CD4-positive, alpha-beta T cell treated with Interleukin-1 beta for 1 hour (primary cell): Measurements from ENCODE around the gene MME.
"Not testable (repeated sequence)": the region's sequence is repeated elsewhere in the genome, so short reads cannot be mapped to it uniquely, and the experiment has no call there.

Experiments
- DNase-seq, 2 donors: peaks; one replicate each; pipeline ENCODE4 v3.0.0-alpha.2; 2020 to 2022

Gene MME

DNA sequence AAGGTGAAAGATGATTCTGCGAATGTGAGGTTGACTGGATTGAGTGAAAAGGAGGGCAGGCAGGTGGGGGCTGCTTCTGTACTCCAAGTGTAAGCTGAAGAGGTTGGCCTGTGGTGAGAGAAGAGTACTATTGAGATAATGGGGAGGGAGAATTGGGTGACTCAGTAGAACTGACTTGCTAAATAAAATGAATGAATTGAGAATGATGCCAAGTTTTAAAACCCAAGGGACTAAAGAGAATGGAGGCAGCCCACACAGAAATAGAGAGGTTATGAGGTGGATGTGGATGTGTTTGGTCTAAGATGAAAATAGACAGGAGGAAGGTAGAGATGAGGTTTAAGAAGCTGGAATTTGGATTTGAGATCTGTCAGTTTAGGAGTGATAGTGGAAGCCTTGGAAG, 5.9 kb downstream of the MME start:
- no peak for DNase-seq

DNA sequence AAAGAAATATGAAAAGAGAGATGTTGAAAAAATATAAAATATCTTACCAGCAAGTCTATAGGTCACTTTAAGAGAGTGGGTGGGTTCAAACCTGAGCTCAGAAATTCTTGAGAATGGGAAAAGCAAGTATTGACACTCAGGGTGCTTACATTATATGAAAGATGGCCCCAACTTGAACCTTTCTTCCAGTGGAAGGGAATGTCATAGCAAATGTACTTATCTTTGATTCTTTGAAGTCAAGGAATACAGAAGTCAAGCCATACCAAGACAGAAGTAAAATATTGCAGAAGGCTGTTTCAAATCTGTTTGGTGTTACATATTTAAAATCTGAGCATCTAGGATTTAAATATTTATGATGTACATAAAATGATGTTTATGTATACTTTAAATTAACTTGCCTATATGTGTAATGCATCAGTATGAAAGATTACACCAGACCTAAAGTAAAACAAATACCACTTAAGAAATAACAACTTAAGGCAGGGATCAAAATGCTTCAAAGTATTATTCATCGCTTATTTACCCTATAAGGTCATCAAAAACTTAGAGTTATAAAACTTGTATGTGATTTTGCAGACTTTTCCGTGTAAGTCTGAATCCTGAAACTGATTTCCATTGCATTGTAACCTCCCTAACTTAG, 8.7 kb downstream of the MME start:
- DNase-seq = no peak

DNA sequence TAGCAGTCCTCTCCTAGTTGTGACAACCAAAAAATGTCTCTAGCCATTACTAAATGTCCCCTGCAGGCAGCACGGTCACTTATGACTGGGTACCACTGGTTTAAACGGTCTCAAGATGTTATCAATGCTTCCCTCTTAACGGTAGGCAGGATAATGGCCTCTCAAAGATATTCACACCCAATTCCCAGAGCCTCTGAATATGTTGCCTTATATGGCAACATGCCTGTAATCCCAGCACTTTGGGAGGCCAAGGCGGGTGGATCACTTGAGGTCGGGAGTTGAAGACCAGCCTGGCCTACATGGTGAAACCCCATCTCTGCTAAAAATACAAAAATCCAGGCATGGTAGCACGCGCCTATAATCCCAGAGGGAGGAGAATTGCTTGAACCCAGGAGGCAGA, 9.4 kb downstream of the MME start:
- DNase-seq = no peak

DNA sequence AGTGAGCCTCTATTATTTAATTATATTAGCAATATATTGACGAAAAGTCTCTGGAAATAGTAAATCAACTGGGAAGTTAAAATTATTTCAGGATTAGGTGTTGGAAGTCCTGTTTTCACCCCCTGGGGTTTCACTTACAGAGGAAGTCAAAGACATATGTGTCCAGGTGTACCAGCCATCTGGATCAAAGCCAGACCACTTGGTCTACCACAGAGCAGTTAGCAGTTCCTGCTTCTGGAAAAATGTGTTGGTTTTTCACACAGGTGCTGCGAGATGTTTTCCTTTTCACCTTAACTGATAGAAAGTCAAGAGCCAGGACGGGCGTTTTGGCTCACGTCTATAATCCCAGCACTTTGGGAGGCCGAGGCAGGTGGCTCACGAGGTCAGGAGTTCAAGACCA, 13.1 kb downstream of the MME start:
- no peak for DNase-seq

DNA sequence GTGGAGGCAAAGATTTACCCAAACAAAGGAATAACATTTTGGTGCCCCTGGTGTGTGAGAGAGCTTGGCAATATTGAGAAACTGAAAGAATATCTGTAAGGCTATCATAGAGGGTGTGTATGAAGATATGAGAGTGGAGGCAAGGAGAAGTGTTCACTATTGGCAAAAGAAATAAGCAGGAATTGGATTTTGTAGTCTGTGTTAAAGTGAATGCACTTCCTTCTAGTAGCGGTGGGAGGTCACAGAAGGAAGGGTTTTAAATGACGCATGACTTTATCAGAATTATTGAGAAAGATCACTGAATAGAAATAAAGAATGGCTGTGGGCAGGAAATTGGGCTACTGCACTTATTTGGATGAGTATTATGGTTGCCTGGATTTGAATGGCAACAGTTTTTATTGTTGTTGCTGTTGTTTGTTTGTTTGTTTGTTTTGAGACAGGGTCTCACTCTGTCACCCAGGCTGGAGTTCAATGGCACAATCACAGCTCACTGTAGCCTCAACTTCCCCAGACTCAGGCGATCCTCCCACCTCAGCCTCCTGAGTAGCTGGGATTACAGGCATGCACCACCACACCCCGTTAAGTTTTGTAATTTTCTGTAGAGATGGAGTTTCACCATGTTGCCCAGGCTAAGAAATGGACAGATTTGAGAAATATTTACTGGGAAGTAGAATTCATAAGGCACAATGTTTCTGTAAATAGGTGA, 16.3 kb downstream of the MME start:
- DNase-seq = no peak

DNA sequence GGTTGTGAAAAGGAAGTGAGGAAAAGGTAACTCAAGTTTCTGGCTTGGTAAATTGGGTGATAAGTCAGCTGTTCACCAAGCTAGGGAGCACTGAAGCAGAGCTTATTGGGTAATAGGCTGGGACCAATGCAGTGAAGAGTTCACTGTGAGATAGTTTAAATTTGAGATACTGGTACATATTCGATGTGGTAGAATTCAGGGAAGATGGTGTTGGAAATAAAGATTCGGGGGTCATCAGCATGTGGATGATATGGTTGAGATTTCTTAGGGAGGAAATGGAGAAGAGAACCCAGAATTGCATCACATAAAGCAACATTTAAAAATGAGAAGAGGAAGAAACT, 16.9 kb downstream of the MME start:
- no peak for DNase-seq

DNA sequence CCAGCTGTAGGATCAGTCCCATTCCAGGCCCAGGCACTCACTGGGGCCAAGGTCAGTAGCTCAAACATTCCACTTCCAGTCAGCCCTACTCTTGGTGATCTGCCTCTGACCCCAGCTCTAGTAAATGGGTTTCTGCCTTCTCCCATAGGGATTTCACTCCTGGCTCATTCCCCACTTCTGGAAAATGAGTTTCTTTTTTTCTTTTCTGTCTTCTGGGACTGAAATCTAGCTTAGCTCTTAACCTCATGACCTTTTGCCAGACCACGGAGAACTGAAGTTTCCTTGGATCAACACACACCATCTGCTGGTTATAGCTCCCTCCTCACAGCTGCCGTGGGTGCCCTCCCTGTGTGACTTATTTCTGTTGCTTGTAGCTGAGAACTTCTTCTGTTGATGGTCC, 21.3 kb downstream of the MME start:
- DNase-seq = no peak

DNA sequence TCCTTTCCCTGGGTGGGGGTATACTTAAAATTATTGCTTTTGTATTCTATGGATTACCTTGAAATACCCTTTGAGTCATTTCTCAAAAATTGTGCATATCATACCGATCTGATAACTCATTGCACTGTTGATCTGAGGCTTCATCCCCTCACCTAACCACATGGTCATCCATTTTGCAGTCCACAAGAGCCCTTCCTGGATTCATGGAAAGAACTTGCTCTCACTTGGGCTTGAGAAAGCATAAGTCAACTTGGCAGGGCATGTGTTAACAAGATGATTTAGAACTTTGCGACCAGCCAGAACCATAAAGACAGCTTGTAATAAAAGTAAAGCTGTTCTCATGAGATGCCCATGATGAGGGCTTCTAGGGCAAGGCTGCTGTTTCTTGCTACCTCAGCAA, 22.2 kb downstream of the MME start:
- no peak for DNase-seq

DNA sequence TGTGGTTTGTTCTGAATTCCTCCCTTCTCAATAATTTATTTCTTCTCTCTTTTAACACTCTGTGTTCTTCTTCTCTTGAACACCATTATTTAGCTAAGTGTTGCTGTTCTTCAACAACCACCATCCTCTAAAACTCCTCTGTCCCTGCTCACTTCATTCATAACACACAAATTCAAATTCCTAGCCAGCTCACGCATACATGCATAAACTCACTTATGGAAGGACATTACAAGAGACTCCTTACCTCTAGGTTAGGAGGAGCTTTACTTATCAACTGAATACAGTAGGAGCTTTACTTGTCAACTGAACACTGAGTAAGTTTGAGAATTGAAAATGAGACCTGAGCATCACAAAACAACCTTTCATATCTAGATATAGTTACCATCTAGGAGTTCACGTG, 23.6 kb downstream of the MME start:
- no peak for DNase-seq

DNA sequence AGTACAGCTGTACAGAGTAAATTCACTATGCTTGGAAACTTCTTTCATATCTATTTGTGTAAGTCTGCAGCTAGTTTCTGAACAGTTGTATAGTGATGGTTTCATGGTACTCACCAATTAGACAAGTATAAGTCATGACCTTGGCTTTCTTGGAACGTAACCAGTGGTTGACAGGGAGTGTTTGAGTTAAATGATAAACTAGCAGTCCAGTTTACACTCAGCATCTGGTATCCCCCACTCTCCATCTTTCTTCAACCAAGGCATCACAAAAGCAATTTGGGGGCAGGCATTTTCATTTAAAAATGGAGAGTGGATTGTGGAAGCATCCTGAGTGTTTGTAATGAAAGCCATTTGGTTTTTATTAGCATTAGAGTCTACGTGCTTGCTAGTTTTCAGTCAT, 26.0 kb downstream of the MME start:
- DNase-seq = no peak

DNA sequence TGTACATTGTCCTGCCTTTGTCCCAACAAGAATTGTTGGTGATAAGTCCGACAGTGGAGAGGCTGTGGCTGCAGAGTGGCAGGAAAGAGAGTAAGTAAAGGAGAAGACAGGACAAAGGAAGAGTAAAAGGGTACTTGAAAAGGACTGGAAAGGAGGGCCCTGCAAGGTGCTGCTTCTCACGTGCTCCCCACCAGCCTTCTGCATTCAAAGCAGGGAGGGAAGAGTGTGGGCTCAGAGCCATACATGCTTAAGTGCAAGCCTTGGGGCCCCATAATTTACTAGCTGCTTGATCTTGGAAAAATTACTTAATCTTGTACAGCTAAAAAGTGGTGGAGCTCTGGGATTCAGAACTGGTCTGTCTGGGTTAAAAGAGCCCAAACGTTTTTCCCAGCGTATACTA, 29.9 kb downstream of the MME start:
- DNase-seq = no peak

DNA sequence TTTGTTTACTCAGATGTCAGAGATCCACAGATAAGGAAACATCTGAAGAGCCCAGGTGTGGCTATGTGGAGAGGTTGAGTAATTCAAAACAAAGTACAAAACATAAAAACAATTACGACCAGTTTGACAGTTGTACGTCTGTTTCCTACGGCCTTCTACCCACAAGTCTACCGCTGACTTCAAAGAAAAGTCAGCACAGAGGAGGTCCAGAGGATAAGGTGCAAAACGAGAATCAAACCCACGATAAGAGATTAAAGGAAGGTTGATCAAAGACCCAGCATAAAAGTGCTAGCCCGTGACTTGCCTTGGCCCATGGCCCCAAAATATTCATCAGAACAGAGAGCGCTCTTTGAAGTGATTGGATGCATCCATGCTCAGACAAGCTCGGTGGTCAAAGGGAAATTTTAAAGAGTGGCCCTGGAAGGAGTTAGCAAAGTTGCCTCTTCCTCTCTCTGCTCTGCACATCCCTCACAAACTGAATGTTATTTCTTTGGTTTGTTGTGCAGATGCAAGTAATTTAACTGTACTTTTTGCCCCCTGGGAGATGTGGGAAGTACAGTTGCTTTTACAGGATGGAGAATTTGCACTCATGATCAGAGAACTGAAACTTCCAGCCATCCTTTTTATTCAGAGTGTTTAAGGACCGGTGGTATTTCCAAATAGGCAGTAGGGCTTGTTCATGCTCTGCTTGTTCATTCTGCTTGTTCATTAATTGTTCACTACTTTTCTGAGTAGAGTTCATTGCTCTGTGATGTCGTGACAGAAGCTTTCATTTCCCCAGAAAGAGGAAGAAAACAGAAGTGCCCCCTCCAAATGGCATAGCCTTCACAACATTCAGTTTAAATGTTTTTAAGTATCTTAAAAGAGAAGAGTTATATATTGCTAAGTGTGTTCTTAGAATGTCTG, 31.1 kb downstream of the MME start:
- no peak for DNase-seq

DNA sequence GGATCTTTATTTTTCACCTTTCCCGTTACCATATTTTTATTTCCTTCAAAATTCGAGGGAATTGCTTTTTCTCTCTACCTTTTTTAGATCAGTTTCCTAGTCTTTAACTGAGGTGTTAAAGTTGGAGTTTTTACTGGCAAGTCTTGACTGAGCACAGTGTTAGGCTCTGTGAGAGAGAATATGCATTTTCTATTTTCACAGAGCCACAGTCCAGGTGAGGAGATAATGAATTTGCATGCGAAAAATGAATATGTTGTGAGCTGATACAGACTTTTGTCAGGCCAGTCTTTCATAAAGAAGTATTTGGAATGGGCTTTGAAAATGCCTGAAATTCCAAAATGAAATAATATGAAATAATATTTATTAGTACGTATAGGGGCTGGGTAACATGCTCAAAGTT, 31.9 kb downstream of the MME start:
- no peak for DNase-seq

DNA sequence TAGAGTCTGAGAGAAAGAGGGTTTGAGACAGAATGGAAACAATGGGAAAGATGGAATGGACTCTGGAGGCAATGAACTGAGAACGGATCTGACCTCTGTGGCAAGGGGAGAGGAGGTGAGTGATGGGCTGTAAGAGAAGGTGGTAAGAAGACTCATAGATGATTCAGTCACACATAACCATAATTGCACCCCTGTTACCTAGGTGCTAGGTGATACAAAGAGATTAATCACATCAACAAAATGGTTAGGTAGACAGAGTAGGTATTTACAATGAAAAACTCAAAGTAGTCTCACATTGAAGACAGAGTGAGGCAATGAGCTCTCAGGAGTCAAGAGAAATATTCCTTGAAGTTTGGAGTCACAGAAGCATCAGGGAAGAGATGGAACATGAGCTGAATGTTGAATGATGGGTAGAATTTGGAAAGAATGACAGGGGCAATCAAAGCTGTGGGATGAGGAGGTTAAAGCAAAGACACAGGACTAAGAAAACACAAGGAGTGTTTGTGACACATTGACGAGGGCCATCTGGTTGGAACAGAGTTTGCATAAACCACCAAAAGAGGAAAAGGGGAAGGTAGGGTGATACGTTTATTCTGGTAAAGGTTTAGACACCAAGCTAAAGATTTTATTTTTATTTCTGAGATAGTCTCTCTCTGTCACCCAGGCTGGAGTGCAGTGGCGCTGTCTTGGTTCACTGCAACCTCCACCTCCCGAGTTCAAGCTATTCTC, 32.7 kb downstream of the MME start:
- DNase-seq = no peak

DNA sequence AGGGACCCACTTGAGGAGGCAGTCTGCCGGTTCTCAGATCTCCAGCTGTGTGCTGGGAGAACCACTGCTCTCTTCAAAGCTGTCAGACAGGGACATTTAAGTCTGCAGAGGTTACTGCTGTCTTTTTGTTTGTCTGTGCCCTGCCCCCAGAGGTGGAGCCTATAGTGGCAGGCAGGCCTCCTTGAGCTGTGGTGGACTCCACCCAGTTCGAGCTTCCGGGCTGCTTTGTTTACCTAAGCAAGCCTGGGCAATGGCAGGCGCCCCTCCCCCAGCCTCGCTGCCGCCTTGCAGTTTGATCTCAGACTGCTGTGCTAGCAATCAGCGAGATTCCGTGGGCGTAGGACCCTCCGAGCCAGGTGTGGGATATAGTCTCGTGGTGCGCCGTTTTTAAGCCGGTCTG, 44.6 kb downstream of the MME start:
- not testable (repeated sequence) for DNase-seq

DNA sequence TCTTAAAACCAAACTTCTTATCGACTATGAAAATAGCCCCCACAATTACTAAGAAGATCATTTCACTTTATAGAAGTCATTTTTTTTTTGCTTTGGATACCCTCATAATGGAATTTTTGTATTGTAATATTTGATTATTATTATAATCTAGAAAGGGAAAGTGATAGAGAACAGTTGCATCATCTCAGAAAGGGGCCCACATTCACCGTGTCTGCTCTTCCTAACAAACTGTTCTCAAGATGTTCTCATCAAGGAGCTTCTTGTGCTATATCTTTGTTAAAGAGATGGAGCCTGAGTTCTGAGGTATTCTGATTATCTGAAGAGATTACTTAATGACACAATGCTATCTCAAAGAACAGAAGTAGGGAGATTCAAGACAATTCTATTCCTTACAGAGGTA, 49.3 kb downstream of the MME start:
- DNase-seq = no peak

DNA sequence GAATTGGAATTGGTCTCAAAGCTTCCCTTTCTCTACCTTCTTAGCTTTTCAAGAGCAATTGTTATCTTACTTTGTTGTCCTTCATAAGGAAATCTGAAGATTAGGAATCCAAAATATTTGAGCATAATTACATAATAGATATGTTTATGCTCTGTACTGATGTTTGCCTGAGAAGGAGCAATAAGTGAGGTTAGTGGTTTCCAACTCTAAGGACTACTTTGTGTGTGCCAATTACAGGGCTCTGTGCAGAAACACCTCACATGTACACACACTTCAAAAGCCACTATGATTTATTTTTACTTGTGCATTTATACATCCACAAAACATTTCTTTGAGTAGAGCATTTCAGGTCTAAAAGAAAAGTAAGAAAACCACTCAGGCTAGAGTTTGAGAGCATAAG, 49.9 kb downstream of the MME start:
- DNase-seq = no peak

DNA sequence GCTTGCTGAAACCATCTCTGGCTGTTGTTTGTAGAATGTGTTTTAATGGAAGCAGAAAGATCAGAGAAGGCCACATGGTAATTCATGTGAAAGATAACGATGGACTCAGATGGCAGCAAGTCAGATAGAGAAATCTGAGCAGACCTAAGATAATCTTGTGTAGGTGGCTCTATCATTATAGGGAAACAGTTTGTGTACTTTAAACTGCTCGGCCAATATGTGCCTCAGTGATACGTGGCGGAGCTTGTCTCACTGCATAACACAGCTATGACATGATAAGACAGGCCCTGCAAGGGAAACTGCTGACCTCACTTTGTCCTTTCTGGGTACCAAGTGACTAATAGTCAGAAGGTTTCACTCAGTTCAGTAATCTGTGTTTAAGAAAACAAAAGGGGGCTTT, 51.0 kb downstream of the MME start:
- no peak for DNase-seq

DNA sequence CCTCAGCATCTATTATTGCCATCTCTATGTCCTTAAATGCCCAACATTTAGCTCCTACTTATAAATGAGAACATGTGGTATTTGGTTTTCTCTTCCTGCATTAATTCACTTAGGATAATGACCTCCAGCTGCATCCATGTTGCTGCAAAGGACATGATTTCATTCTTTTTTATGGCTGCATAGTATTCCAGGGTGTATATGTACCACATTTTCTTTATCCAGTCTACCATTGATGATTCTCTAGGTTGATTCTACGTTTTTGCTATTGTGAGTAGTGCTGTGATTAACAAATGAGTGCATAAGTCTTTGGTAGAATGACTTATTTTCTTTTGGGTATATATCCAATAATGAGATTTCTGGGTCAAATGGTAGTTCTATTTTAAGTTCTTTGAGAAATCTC, 54.2 kb downstream of the MME start:
- not testable (repeated sequence) for DNase-seq

DNA sequence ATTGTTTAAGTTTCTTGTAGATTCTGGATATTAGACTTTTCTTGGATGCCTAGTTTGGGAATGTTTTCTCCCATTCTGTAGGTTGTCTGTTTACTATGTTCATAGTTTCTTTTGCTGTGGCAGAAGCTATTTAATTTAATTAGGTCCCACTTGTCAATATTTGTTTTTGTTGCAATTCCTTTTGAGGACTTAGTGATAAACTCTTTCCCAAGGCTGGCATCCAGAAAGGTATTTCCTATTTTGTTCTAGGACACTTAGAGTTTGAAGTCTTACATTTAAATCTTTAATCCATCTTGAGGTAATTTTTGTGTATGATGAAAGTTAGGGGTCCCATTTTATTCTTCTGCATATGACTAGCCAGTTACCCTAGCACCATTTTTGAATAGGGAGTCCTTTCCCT, 54.9 kb downstream of the MME start:
- no peak for DNase-seq

DNA sequence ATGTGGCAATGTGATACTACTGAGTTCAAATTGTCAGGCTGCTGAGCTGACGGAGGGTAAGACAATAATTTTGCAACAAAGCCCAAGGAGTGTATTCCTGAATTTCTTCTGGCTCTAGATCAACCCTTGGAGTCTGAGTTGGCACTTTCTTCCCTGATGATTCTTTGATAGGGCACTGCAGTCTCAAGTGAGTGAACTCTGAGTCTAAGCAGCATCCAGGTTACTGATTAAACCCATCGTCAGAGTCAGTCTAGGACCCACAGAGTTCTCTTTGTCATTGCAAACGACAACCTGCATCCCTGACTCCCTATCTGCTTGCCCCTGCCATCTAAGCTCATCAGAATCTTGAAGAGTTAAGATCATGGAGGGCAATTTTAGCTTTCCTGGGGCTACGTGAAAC, 58.6 kb downstream of the MME start:
- no peak for DNase-seq

DNA sequence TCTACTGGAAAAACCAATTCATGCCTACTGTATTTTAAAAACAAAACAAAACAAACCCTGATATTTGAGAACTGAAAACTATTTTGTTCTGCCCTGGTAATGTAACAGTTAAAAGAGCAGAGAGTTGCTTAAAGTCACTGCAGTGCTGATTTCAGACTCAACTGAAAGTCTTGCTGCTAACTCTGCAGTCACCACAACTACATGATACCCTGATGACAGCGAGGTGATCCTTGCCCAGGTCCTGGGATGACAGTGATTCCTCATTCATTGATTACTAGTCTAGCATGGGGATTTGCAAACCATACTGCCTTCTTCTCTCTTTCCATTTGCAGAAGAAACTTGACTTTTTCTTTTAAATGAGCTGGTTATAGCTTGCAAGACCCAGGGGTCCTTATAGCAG, 67.5 kb downstream of the MME start:
- no peak for DNase-seq

DNA sequence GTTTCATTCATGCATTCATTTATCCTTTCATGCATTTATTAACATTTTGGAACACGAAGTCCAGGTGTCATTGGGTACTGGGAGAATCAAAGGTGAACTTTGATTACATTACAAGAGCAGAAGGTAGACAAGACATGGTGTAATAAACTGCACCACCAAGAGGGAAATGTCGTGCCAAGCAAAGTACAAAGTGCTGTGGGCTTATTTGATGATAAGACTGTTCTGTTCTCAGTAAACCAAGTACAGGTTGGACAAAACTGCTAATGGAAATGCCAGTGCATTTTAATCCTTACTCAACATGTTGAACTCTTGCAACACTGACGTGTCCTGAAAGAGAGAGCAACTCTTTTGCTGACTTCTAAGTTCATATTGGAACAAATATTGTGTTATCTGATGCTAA, 69.4 kb downstream of the MME start:
- DNase-seq = no peak
